Measurements from ENCODE around the gene G2E3. TPM values are rescaled to one million over a fixed set of nuclear protein-coding genes. Genes with fewer than 3 reads are reported as not detected.

G2E3 gene
- total RNA-seq, 1 donor from 2014 or later = 46.5 TPM

GRCh38 chr14:30550335-30550734 is 8.6 kb upstream of the G2E3 start:
- DNase-seq (ENCODE audit: low read depth, low spot score) = no peak
- no peak overlapping the region for H3K4me3 Mint-ChIP-seq
- H3K36me3 Mint-ChIP-seq (ENCODE audit: low read depth) = peaks cover 5% of the 10 kb centered on the region
- H3K9me3 Mint-ChIP-seq = peaks cover 5% of the 10 kb centered on the region
- no peaks in the 10 kb centered on the region for H3K27me3 Mint-ChIP-seq (ENCODE audit: low read depth)
- peaks cover 15% of the 10 kb centered on the region for H3K4me1 Mint-ChIP-seq
- no peak for TF ChIP-seq CTCF (conservative IDR thresholded peaks at IDR 0.05)
- no peak overlapping the region for H3K27ac Mint-ChIP-seq (ENCODE audit: unreplicated experiment)

GRCh38 chr14:30551460-30551859 is 7.5 kb upstream of the G2E3 start:
- TF ChIP-seq CTCF (conservative IDR thresholded peaks at IDR 0.05) = no peak
- peaks cover 5% of the 10 kb centered on the region for H3K36me3 Mint-ChIP-seq (ENCODE audit: low read depth)
- DNase-seq (ENCODE audit: low read depth, low spot score) = no peak
- H3K9me3 Mint-ChIP-seq = peaks cover 5% of the 10 kb centered on the region
- no peaks in the 10 kb centered on the region for H3K27me3 Mint-ChIP-seq (ENCODE audit: low read depth)
- H3K4me1 Mint-ChIP-seq = peaks cover 15% of the 10 kb centered on the region
- H3K4me3 Mint-ChIP-seq = no peak overlapping the region
- no peak overlapping the region for H3K27ac Mint-ChIP-seq (ENCODE audit: unreplicated experiment)

- H3K27ac Mint-ChIP-seq (ENCODE audit: unreplicated experiment) = no peak overlapping the region
- no peaks in the 10 kb centered on the region for H3K9me3 Mint-ChIP-seq
- peaks cover 19% of the 10 kb centered on the region for H3K4me1 Mint-ChIP-seq
- no peak overlapping the region for H3K4me3 Mint-ChIP-seq
- DNase-seq (ENCODE audit: low read depth, low spot score) = no peak
- no peaks in the 10 kb centered on the region for H3K36me3 Mint-ChIP-seq (ENCODE audit: low read depth)
- TF ChIP-seq CTCF (conservative IDR thresholded peaks at IDR 0.05) = no peak
- no peaks in the 10 kb centered on the region for H3K27me3 Mint-ChIP-seq (ENCODE audit: low read depth)
Observed at GRCh38 chr14:30553311-30553989, 5.5 kb upstream of the G2E3 start.

- H3K4me3 Mint-ChIP-seq = peak overlapping the region; percentile 100
- no peaks in the 10 kb centered on the region for H3K27me3 Mint-ChIP-seq (ENCODE audit: low read depth)
- peaks cover 8% of the 10 kb centered on the region for H3K36me3 Mint-ChIP-seq (ENCODE audit: low read depth)
- no peaks in the 10 kb centered on the region for H3K9me3 Mint-ChIP-seq
- TF ChIP-seq CTCF (conservative IDR thresholded peaks at IDR 0.05) = no peak
- DNase-seq (ENCODE audit: low read depth, low spot score) = no peak
- H3K27ac Mint-ChIP-seq (ENCODE audit: unreplicated experiment) = no peak overlapping the region
- peaks cover 31% of the 10 kb centered on the region for H3K4me1 Mint-ChIP-seq
Observed at GRCh38 chr14:30558362-30558674, 640 bp upstream of the G2E3 start.

- H3K9me3 Mint-ChIP-seq = peaks cover 1% of the 10 kb centered on the region
- TF ChIP-seq CTCF (conservative IDR thresholded peaks at IDR 0.05) = no peak
- H3K36me3 Mint-ChIP-seq (ENCODE audit: low read depth) = peaks cover 16% of the 10 kb centered on the region
- no peak for DNase-seq (ENCODE audit: low read depth, low spot score)
- no peaks in the 10 kb centered on the region for H3K27me3 Mint-ChIP-seq (ENCODE audit: low read depth)
- H3K4me3 Mint-ChIP-seq = peak overlapping the region; percentile 100
- peaks cover 32% of the 10 kb centered on the region for H3K4me1 Mint-ChIP-seq
- H3K27ac Mint-ChIP-seq (ENCODE audit: unreplicated experiment) = peak overlapping the region; percentile 100
Observed at GRCh38 chr14:30559638-30560091, 707 bp downstream of the G2E3 start.

Data from neural crest cell (in vitro differentiated cells).